Cortex of kidney (tissue), 1 donor: ENCODE measurements around the gene RFC1.
"Not testable (repeated sequence)": the region's sequence is repeated elsewhere in the genome, so short reads cannot be mapped to it uniquely, and the experiment has no call there.

Experiments
- DNase-seq: peaks from one replicate; lab custom pipeline; 2025; lab: John Stamatoyannopoulos, UW

Gene RFC1

GRCh38 chr4:39303871-39304270 is 62.3 kb downstream of the RFC1 start:
- DNase-seq: no peak

GRCh38 chr4:39302901-39303300 is 63.3 kb downstream of the RFC1 start:
- no peak for DNase-seq

- no peak for DNase-seq
These were observed 70.4 kb downstream of the RFC1 start for GRCh38 chr4:39295784-39296183.

- not testable (repeated sequence) for DNase-seq
These were observed 73.7 kb downstream of the RFC1 start for GRCh38 chr4:39292433-39292832.

- no peak for DNase-seq
These were observed 74.5 kb downstream of the RFC1 start for GRCh38 chr4:39291686-39292085.

- DNase-seq: no peak
These were observed 78.9 kb downstream of the RFC1 start for GRCh38 chr4:39287223-39287622.

- DNase-seq: no peak
These were observed 79.9 kb downstream of the RFC1 start for GRCh38 chr4:39286263-39286662.

- DNase-seq: no peak
These were observed 80.3 kb downstream of the RFC1 start for GRCh38 chr4:39285853-39286252.

GRCh38 chr4:39285111-39285795 is 80.9 kb downstream of the RFC1 start:
- no peak for DNase-seq

GRCh38 chr4:39280770-39281169 is 85.4 kb downstream of the RFC1 start:
- no peak for DNase-seq

GRCh38 chr4:39279416-39279815 is 86.7 kb downstream of the RFC1 start:
- no peak for DNase-seq

- no peak for DNase-seq
These were observed 87.7 kb downstream of the RFC1 start for GRCh38 chr4:39278476-39278875.

- DNase-seq: not testable (repeated sequence)
These were observed 88.5 kb downstream of the RFC1 start for GRCh38 chr4:39277661-39278060.

- DNase-seq: no peak
These were observed 91.7 kb downstream of the RFC1 start for GRCh38 chr4:39274503-39274902.

GRCh38 chr4:39263895-39264294 is 102.3 kb downstream of the RFC1 start:
- DNase-seq: no peak

- no peak for DNase-seq
These were observed 106.4 kb downstream of the RFC1 start for GRCh38 chr4:39259571-39260330.

GRCh38 chr4:39256436-39256835 is 109.7 kb downstream of the RFC1 start:
- DNase-seq: no peak

- DNase-seq: no peak
These were observed 110.3 kb downstream of the RFC1 start for GRCh38 chr4:39255871-39256270.

GRCh38 chr4:39255266-39255665 is 110.9 kb downstream of the RFC1 start:
- no peak for DNase-seq

- no peak for DNase-seq
These were observed 122.7 kb downstream of the RFC1 start for GRCh38 chr4:39243462-39243861.
